ENCODE data around the gene COL2A1.

COL2A1 gene

DNA sequence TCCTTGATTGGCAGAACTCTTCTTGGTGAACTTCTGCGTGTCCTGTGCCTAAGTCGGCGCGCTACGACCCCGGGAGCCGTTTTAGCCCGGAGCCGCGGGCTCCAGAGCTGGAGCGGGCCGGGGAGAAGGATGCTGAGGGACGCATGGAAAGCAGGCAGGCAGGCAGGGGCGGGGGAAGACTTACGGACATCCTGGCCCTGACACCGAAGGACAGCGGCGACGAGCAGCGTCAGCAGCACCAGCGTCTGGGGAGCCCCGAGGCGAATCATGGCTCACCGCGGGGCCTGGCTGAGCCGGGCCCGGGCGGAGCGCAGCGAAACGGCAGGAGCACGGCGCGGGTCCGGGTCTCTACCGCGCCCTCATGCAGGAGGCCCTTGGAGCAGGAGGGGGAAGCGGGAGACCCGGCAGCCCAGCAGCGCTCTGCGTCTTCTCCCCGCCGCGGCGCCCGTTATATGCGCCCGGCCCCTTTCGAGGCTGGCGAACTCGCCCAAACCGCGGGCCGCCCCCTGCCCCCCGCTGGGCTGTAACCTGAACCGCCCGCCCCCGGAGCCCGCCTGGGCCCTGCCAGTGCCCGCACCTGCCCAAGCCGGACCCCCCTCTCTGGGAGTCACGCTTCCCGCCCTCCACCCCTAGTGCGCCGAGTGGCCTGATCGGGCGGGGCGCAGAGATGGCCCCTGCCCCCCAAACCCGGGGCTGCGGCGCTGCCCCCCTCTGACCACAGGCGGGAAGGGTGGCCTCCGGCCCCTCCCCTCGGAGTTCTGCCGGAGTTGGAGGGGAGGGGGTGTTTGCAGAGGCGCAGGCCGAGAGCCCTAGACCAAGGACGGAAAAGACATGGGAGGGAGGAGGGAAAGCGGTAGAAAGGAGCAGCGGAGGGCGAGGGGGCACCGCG is at the start of gene COL2A1:
COL2A1 (minus strand) TSS at position 424 of the 889 bp plus-strand sequence; CDS start at position 269, 155 bp downstream.
- no peak for DNase-seq

DNA sequence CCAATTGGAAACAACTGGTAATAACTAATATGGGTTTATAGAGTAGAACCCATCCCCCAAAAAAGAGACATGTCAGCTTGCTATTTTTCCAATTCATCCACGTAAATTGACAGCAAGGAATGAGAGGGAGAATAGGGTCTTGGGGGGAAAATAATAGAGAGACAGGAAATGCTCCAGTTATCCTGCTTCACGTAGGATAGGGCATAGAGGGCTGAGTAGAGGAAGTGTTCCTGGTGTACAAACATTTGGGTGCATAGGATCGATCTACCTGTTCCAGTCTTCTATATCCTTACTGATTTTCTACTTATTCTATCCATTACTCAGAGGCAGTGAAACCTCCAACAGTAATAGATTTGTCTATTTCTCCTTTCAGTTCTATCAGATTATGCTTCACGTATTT is 49.6 kb upstream of the COL2A1 start:
- DNase-seq = no peak

GRCh38 chr12:48053122-48053521 is 48.8 kb upstream of the COL2A1 start:
- DNase-seq = no peak

DNA sequence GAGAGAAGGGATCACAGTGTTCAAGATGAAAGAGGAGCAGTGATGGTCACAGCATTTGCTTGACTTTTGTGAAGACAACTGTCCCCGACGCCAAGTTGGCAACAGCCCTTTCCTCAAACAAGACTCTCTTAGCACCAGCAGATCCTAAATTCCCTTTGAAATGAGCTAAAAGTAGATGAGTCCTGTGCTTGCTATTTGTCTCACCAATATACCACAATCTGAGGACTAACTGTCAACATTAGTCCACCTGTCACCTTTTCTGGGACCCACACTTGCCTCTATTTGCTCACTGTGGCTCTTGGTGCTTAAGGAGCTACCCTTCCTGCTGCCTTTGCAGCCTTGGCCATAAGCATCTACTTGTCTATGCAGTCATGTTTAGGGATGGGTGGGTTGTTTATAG is 47.4 kb upstream of the COL2A1 start:
- no peak for DNase-seq

DNA sequence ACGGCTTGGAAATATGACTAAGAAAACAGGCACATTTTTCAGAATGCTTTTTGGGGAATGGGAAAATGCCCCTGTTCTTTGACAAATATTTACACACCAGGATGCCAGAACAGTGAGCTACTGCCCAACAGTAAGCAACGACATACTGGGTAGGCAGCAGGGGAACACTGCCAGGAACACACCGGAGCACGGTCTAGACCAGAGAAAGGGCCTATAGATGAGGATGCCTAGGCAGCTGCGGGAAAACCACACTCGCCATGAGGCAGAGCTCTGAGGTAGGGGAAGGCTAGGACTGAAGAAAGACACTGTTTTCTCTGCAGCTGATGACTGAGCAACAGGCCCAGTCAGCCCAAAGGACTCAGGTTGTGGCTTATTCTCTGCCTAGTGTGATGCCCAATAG is 45.9 kb upstream of the COL2A1 start:
- no peak for DNase-seq

DNA sequence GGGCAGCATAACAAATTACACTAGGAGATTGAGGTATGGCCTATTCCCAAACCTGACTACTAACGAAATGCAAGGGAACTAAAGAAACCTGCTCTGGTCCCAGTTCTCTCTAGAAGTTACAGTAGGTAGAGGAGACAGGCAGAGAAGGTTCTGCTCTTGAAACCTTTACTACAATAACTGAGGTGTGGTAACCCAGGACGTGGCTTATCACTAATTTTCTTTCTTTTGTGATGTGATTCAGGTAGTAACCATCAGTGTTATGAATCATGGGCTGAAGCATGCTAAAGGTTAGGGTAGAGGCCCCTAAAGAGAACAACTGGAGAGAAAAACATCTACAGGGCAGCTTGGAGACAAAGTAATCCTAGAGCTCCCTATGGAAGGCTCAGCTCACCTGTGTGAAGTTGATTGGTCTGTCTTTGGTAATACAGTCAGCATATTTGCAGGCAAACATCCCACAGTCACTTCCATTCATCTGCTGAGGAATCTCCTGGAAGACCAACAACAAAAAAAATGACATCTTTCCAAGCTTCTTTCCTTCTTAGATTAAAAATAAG is 41.8 kb upstream of the COL2A1 start:
- DNase-seq = no peak

DNA sequence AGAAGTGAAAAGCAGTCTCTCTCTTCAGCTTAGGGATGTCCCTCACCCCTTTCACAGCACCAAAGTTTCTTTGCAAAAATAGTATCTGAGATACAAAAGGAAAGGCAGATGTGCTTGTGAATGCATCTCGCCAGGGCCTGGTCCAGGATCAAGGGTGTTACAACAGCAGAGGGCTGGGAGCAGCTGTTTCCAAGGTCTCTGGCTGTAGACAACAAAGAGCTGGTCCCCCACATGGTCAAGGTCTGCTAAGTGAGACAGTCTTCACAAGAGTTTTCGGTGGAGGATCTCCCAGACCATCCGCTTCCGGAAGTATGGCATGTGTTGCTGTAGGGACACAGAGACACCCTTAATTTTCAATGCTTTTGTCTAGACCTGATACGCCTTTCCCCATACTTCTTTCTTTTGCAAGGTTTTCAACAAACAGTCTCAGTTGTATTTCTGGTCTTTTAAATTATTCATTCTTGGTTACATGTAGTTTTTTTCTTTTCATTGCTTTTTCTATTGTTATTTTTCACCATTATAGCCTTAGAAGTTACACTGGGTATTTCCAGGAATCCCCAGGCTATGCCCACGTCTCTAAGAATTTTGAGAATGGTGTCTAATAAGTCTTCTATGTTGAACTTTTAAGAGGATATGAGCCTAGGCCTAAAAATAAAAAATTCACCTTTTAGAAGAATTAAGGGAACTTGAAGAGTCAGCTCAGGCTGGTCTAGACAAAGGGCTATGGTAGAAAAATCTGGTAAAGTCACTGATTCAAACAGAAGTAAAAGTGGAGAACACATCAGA is 41.0 kb upstream of the COL2A1 start:
- DNase-seq = no peak

DNA sequence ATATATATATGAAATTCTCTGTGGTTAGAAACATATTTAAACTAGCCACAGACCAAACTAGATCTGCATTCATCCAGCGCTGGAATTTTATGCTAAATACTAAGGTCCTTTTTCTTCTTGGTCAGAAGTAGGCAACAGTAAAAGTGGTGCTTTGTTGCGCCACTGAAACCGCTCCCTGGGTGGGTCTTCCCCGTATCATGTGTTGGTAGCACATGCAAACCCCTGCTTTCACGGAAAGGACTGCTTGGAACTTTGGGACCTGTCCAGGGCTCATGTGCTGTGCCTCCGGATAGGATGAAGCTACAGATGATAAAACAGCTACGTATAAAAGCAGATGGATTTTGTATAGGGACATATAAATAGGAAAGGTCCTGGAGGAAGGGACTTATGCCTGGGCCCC is 40.1 kb upstream of the COL2A1 start:
- no peak for DNase-seq

DNA sequence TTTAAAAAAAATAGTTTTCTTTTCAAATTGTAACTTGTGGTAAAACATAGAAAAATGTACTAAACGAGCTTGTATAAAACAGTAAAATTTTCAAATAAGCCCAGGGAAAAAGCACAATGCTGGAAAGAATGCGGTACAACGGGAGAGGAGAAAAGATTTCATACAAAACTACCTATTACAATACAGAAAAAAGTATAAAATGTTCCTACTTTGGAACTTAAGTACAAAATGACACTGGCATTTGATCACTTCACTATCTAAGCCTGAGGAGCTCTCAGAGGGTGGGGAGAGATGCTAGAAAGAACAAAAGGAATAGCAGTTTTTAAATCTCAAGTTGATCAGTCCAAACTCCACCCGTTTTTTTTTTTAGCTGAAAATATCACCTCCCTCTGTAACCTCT is 39.5 kb upstream of the COL2A1 start:
- DNase-seq = no peak

DNA sequence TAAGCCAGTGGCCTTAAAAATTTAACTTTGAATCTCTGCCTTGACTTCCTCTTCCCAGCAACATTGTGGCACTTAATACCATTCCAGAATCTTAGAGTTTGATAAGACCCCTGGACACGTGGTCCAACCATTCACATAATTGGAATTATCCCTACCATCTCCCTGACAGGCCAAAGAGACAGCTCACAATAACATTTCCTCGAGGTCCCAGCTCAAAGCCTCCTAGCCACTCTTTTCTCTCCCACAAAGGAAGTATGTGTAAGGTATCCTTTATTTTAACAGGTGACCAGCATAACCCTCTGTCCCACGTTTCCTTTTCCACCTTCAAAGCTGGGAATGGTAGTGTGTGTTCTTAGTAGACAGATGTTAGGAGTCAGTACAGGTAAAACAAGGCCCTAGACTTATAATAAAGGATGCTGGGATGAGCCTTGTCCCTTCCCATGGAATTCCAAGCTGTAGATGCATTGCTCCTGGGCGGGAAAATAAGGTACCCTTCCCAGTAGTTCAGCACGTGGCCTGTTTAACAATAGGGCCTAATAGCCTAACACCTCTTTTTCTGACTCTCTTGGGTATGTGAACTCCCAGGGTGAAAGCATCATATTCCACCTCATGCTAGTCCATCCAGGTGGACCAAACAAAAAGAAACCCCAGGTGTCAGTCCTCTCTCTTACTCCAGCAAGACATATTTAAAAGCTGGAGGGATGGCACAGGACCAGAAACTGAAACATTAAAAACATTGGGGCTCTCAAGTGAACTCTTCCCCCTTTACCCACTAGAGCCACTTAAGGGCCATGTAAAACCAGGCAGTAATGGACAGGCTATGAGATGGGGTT is 37.5 kb upstream of the COL2A1 start:
- DNase-seq = no peak

DNA sequence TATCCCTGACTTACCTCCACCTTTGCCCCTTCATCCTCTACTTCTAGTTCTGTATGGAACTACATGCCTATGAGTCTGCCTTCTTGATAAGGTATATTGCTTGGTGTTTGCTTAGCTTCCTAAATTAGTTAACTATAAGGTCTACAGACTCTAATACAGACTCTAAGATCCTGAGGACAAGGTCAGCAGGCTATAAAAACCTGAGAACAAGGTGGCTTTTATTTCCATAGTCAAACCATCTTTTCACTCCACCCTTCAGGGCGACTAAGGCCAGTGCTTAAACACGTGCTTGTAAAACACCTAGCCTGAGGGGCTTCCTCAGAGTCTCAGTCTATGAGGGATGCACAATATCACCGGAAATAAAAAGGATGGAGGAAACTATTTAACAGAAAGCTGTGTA is 36.1 kb upstream of the COL2A1 start:
- DNase-seq = no peak

- DNase-seq = no peak
Measured at GRCh38 chr12:48039151-48039550, 34.9 kb upstream of the COL2A1 start.

GRCh38 chr12:48038085-48038484 is 33.8 kb upstream of the COL2A1 start:
- no peak for DNase-seq

- DNase-seq = no peak
Measured at GRCh38 chr12:48037267-48037915, 33.1 kb upstream of the COL2A1 start.

DNA sequence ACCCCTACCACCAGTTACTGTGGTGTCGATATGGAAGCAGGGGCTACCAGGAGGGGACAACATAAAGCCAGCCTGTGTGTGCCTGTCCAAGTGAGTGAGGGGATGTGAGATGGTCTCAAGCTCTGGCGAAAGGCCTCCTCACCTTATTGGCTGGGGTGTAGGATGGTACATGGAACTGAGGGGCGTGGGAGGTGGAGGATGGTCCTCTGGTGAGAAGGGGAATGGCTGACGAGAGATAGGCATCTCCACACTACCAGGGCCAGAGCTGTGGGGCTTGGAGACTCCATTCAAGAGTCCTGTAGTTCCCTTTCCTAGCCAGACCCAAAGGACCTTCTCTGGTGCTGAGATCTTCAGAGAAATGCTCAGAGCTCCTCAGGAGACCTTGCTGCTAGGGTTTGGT is 32.5 kb upstream of the COL2A1 start:
- DNase-seq = no peak

DNA sequence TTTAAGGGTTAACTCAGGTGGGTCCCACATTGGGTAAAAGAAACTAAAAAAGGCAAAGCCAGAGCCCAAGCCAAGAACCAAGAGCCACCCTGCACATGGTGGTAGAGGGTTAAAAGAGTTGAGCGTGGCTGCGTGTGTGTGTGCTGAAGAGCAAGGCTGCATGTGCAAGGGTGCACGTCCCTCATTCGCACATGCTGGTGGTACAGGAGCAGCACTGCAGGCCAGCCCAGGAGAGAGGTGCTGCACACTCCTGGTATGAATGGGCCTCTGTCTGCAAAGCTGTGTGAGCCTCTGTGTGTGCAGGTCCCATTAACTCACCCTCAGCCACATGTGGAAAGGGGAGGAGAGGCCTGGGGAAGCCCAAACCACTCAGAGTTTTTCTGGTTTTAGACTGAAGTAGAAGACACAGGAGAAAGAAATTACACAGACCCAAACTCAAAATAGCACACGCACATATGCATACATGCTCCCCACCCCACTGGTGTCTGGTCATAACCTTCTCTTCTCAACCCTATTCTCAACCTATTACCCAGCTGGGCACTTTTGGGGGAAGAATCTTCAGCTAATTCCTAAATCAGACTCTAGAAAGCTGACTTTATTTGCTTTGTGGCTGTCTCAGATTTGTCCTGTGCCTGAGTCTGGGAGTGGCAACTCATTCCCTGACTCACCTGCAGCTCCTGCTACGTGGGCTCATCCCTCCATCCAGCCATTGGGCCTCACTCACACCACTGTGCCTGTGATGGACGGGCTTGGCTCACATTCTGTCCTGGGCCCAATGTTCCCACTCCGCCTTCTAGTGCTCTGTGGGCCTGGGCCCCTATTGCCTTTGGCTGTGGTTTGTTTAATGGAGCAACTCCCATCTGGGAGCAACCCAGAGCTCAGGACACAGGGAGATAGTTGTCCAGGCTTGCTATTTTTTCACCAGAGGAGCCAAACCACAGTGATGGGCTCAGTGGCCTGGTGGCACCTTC is 30.8 kb upstream of the COL2A1 start:
- DNase-seq = no peak

DNA sequence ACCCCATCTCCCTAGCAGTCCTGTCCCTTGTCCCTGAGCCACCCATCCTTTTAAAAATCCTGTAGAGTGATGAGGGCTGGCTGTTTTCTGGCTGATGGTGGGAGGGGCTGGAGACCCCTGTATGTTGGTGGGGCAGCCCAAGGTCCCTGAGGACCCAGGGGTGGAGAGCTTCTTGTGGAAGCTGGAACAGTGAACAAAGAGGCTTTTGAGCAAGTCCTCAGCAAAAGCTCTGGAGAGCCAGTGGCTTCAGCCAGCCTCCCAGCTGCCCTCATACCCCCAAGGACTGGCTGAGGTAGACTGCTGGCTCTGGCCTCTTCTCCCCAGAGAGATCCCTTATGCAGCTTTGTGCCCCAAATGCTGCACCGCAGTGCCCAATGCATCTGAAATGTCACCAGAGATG is 29.2 kb upstream of the COL2A1 start:
- no peak for DNase-seq

GRCh38 chr12:48032597-48032996 is 28.3 kb upstream of the COL2A1 start:
- no peak for DNase-seq

DNA sequence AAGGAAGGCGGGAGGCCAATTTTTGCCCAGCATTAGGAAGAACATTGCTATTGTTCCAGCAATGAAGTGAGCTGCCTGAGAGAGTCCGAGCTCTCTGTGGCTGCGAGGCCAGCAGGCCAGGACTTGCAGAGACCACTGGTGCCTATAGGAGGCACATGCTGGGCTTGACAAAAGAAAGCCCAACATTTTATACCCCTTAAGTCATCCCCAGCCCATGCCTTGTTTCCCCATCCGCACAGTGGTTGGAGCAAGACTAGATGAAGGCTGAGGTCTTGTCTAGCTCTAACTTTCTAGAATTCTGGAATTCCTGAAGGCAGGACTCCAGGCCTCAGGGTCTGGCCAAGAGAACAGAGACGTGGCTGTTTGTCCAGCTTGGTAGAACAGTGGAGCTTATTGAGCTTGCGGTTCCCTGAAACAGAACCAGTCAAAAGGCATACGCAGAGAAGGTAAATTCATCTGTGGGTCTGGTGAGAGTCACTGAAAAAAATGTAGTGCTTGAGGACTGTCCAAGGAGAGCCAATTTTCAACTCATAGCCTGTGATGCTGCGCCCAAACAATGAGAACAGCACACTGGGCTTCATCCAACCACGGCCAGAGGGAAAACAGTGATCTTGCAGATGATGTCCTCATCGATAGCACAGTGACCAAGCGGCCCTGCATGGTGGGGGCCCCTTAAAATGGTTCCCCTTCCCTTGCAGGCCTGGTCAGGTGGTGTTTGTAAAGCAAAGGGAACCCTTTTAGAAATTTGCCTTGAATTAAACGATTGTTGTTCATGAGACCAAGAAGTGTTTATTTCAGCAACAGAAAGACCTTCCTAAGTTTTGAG is 27.1 kb upstream of the COL2A1 start:
- DNase-seq = no peak

DNA sequence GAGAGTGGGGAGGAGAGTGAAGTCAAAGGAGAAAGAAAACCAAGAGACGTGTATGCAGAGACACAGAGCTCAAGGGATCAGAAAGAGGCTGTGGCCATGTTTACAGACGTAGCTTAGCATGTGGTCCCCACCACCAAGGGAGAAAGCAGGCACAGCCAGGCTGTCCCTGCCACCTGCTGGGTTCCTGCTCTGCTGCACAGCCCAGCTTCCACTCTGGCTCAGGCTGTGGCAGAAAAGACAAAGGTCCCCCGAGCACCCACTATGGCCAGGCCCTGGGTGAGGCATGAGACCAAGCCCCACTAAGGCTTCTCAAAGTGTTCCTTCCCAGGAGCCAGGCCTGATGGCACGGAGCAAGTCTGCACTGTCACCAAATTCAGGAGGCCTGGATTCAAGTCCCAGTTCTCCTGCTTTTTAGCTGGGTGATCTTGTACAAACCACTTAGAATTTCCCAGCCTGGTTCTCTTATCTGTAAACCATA is 25.9 kb upstream of the COL2A1 start:
- no peak for DNase-seq

All from NCI-H345 (cell line).